Measurements from ENCODE around the gene MAGI1.

DNA sequence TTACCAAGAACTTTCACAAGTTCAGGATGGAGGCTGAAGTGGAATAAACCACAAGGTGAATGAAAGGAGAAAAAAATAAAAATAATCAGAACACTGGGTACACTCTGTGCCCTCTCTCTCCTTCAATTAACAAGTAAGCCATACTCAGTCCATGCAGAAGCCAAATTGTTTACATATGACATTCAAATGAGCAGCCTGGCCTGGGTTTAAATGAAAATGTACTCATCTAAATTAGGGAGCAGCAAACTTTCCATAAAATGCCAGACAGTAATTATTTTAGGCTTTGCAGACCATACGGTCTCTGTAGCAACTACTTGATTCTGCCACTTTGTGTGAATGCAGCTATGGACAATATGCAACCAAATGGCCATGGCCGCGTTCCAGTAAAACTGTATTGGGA lies 376.6 kb downstream of the MAGI1 start:
- no peak for TF ChIP-seq POLR2AphosphoS5 (IDR thresholded peaks at IDR 0.05)
- TF ChIP-seq, protein P1, sequence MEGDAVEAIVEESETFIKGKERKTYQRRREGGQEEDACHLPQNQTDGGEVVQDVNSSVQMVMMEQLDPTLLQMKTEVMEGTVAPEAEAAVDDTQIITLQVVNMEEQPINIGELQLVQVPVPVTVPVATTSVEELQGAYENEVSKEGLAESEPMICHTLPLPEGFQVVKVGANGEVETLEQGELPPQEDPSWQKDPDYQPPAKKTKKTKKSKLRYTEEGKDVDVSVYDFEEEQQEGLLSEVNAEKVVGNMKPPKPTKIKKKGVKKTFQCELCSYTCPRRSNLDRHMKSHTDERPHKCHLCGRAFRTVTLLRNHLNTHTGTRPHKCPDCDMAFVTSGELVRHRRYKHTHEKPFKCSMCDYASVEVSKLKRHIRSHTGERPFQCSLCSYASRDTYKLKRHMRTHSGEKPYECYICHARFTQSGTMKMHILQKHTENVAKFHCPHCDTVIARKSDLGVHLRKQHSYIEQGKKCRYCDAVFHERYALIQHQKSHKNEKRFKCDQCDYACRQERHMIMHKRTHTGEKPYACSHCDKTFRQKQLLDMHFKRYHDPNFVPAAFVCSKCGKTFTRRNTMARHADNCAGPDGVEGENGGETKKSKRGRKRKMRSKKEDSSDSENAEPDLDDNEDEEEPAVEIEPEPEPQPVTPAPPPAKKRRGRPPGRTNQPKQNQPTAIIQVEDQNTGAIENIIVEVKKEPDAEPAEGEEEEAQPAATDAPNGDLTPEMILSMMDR (IDR thresholded peaks at IDR 0.05) = no peak
- no peak for TF ChIP-seq POLR2A (IDR thresholded peaks at IDR 0.05)
